ENCODE data around the gene SCYGR1.
A peak's percentile ranks its signal among the peaks of the same experiment; 100 is the strongest.
"Not testable (repeated sequence)": the region's sequence is repeated elsewhere in the genome, so short reads cannot be mapped to it uniquely, and the experiment has no call there.

The SCYGR1 gene

DNA sequence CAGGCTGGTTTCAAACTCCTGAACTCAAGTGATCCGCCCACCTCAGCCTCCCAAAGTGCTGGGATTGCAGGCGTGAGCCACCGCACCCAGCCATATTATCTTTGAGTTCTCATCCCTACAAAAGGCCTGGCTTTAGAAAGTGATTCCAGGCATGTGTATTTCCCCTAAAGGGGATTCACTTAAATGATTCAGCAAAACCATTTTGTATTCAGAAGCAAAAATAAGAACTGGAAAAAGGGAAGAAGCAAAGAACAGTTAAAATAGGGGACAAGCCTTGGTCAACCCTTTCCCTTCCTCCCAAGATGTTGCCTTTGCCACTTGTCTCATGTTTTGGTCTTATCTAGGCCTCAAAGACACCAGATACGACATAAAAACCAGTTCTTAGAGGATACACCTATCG lies 19.2 kb downstream of the SCYGR1 start:
- DNase-seq, result peak; percentile 18 to 20

DNA sequence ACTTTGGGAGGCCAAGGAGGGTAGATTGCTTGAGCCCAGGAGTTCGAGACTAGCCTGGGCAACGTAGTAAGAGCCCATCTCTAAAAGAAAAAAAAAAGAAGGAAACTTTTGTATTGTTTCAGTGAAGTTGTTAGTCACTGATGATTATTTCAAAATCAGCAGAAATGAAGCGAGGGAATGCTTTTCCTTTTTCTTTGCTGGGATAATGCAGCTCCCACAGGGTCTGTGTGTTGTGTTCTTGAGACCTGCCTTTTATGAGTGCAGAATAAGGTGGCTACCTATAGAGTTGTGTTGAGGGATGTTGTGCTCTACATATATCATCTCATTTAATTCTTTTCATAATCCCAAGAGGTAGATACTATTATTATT lies 20.3 kb downstream of the SCYGR1 start:
- DNase-seq, result no peak

DNA sequence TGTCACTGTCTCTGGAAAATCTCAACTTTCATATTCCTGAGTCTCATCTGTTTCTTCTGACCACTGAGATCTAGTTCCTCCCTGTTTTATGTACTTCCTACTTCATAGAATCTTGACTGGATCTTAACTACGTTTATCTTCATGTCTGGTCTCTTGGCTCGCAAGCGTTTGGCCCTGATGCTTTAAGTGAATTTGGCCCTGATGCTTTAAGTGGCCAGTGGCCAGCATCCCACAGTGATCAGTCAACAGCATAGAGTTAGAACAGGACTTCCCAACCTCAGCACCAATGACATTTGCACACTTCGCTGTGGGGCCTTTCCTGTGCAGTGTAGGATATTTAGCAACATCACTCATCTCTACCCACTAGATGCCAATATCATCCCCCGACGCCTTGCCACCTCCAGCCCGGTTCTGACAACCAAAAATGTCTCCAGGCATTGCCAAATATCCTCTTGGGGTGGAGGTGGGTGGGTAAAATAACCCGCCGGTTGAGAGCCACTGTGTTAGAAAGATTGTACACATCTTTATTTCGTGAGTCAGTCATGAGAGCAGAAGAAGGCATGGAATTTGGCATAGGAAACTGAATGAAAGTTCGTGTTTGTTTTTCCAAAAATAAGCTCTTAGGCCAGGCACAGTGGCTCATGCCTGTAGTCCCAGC lies 20.9 kb downstream of the SCYGR1 start:
- no peak for DNase-seq

DNA sequence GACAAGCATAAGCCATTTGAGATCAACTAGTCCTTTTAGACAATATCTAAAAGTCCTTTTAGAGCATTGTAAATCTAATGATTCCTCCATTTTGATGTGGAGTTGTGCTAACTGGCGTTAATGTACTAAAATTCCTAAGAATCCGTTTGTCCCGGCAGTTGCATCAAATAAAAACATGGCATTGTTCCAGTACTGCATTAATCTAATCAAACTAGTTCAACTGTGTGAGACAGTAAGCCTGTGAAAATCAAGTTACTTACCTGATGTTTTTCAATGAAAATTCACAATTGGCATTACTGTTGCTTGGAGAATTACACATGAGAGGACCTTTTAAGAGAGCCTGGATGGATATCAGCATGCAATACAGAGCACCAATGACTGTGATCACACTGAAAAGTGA lies 21.9 kb downstream of the SCYGR1 start:
- no peak for DNase-seq

DNA sequence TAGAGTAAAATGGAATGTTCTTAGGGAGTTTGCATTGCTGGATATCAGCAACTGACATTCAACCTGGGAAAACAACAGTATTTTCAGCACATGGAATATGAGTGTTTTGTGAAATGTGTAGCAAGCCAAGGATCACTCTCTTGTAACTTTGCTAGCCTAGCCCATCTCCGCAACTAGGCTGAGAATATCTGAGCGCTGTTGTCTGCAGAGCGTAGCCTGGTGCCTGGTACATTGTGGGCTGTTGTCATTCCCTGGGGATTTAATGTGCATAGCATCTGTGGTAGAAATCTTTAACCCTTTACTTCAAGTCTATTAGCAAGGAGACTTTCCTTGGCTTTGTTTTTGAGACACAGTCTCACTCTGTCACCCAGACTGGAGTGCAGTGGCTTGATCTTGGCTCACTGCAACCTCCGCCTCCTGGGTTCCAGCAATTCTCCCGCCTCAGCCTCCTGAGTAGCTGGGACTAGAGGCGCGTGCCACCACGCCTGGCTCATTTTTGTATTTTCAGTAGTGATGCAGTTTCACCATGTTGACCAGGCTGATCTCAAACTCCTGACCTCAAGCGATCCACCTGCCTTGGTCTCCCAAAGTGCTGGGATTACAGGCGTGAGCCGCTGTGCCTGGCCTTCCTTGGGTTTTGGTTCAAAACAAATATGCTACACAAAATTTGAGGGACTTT lies 23.0 kb downstream of the SCYGR1 start:
- not testable (repeated sequence) for DNase-seq

DNA sequence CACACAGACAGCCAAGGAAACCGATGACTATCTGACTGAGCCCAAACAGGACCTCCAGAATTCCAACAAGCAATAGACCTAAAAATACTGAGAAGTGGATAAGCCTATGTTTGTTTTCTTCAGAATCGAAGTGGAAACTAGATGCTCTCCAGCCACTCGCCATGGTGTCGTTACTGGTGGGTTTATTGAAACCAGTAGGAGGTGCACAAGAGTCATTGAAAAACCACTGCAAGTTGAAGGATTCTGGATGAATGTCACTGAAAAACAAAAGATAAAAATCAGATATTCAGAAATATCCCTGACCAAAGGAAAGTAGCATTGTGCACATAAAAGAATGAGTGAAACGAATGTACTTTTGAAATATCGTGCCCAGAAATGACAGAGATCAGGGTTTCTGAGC lies 24.0 kb downstream of the SCYGR1 start:
- no peak for DNase-seq

DNA sequence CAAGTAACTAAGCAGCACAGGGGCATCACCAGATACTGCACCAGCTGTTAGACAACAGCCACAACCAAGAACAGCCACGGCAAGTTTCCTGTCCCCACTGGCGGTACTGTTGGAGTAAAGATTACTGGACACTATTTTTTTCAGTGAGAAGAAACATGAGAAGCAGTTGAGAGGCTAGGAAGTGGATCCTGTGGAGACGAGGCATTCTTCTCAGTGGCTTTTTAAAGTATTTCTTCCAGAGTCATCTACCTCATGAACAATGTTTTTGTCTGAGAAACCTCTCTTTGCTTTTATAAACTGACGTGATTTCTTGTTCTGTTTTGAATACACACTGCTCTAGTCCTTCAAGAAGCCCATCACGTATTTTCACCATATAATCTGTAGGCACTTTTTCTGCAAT lies 27.4 kb downstream of the SCYGR1 start:
- no peak for DNase-seq

DNA sequence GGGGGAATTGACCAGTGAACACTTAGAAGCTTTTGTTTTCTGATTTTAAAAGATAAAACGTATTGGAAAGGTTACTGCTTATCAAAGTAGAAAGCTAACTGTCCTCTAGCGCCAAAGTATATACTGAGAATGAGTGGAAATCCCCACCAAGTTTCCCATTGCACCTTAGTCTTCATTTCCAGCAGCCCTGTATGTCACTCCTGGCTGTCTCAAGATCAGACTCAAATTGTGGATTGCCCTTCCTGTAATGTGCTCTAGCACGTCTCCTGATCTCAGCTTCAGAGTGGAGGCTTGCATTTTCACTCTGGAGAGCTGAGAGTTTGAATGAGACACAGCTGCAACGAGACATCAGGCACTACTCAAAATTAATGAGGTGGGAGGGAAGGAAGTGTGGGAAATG lies 36.1 kb downstream of the SCYGR1 start:
- no peak for DNase-seq

DNA sequence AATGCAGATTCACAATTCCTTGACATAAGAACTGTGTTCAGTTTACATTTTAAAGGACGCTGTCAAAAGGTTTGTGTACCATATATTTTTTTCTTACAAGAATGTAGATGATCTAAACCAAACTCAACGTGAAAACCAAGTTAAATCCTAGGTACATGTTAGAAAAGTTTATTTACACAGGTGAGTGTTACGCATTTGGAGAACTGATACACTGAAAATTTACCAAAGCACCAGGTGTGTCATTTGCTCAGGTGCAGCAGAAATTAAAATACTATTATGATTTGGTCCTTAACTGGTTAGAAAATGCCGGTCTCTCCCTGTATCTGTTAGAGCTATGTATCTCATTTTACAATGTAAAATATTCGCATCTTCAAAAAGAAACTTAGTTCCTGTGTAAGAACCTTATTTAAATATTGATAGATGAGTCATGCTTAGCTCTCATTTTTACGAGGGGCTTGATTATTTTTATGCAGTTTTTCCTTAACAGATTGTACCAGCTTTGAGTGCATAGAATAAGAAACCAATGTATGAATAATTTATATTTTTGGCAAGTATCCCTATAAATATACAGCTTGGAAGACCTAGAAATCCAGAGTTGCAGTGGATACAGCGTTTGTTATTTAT lies 37.6 kb downstream of the SCYGR1 start:
- no peak for DNase-seq

DNA sequence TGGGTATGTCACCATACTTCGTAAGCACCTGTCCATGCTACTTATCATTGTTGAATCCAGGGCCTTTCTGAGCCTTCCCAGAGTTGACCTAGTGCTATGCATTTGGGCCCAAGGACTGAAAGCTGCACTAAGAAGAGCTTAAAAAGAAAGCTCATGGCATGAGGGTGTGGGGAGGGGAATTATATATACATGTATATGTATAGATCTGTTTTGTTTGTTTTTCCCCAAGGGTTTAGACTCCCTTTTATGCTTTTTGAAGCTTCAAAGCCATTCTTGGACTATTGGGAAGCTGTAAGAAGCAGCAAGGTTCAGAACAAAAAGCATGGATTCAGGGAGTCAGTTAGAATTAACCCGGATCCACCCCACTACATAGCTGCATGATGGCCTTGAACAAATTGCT lies 39.4 kb downstream of the SCYGR1 start:
- no peak for DNase-seq

DNA sequence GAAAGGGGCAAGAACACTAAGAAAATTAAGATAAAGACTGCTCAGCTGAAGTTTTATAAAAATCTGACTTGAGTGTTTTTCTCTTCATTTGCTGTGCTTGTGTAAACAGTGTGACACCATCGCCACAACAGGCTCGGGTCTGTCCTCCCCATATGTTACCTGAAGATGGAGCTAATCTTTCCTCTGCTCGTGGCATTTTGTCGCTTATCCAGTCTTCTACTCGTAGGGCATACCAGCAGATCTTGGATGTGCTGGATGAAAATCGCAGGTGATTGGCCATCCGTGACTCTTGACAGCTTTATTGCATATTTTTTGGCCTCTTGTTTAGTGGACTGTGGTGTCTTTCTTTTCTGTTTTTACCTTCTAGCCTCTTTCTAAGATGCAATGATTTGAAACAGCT lies 40.6 kb downstream of the SCYGR1 start:
- DNase-seq, result no peak

DNA sequence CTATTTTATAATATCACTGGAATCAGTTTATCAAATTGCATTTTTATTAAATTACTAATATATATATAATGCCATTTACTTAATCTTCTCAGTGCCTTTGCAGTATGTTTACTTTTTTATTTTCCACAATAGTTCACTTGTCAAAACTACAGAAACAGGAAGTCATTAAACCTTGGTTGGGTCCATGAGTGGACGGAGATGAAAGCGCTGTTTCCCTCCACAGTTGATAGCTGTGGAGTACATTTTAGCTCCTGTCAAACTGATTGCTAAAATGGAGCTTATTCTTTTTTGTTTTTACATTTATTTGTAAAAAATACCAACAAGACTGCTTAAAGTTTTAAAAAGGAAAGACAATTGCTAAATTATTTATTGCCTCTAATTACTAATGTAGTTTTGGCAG lies 43.5 kb downstream of the SCYGR1 start:
- no peak for DNase-seq

DNA sequence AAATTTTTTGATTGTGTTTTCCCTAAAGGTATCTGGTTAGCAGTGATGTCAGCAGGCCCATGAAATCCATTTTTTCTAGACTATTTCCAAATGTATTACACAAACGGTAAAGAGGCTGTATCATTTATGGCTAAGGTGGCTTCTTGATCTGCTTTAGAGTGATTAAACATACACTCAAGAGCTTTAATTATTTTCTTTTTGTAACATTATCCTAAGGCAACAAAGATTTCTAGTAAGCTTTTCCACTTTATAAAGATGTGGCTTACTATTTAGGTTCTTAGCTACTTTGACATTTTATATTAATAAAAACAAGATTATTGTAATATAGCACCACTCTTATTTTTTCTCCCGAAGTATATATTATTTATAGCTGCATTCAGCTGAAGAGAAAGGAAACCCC lies 46.2 kb downstream of the SCYGR1 start:
- no peak for DNase-seq

DNA sequence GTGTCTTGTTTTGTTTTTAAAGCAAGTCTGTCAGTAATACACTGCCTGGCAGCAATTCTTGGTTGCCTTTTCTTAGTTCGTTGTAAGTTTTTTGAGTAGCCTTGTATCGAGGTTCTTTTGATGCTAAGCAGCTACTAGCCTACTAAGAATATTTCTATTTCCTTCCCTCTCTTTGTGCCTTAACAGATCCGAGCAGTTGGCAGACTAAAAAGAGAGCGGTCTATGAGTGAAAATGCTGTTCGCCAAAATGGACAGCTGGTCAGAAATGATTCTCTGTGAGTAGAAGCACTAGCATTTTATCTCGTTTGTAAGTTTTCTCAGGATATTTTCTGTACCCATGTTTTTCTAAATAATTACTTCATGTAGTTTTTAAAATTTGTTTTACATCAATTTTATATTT lies 47.6 kb downstream of the SCYGR1 start:
- no peak for DNase-seq

DNA sequence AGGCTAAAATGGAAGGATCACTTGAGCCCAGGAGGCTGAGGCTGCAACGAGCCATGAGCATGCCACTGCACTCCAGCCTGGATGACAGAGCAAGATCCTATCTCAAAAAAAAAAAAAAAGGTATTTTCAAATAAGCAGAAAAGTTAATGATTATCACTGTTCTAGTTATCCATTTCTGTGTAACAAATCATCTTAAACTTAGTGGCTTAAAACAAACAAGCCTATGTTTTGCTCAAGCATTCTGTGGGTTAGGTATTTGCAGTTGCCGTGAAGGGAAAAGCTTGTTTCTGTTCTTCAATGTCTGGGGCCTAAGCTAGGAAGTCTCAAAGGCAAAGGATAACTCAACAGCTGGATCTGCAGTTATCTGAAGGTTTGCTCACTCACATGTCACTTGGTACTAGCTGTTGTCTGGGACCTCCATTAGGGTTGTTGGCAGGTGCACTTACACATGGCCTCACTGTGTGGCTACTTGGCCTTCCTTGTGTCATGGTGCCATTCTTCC lies 48.6 kb downstream of the SCYGR1 start:
- no peak for DNase-seq

Data from AML-193 (cell line).